HG03439 (cell line): Measurements from ENCODE around the gene GMNN.
"Not testable (repeated sequence)": the region's sequence is repeated elsewhere in the genome, so short reads cannot be mapped to it uniquely, and the experiment has no call there.

Experiments used
- ATAC-seq: cut with Tn5 transposase; IDR thresholded peaks from one replicate; pipeline ENCODE4 v1.9.1; 2021; ENCODE audit warnings: mild to moderate bottlenecking, moderate library complexity; ENCODE audit not compliant: unreplicated experiment

GMNN gene

DNA sequence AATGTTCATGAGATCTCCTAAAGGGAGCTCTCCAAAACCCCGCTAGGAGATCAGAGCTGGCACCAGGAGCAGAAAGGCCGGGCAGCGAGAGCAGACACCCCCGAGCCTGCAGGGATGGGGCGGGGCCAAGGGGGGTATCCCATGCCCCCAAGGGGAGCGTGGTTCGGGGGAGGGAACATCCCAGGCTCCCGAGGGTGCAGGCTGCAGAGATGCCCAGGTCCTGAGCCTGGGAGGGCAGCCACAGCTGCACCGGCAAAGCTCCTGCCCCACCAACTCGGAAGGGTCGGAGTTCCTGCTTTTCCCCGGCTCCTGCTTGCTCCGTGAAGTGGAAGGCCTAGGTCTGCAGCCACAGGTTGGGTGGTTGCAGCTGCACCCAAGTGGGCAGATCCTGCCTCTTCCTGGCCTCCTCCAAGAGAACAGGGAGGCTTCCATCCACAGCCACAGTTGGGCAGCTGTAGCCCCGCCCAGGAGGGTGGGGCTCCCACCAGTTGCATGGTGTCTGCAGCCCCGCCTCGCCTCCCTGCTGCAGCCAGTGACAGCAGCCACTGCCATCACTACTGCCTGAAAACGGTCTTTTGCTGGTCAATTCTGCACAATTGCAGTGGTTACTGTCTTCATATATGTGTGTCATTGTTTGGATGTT is 13.4 kb upstream of the GMNN start:
- no peak for ATAC-seq

DNA sequence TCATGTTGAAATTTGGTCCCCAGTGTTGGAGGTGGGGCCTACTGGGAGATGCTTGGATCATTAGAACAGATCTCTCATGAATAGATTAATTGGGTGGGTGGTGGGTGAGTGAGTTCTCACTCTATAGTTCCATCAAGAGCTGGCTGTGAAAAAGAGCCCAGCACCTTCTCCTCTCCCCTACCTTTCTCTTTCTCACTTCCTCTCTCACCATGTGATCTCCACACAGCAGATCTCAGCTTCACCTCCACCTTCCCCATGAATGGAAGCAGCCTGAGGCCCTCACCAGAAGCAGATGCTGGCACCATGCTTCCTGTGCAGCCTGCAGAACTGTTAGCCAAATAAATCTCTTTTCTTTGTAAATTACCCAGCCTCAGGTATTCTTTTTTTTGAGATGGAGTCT is 12.9 kb upstream of the GMNN start:
- ATAC-seq: no peak

- no peak for ATAC-seq
These were observed 11.2 kb upstream of the GMNN start for GRCh38 chr6:24763578-24763977.

- ATAC-seq: not testable (repeated sequence)
These were observed 9.6 kb upstream of the GMNN start for GRCh38 chr6:24764833-24765828.

DNA sequence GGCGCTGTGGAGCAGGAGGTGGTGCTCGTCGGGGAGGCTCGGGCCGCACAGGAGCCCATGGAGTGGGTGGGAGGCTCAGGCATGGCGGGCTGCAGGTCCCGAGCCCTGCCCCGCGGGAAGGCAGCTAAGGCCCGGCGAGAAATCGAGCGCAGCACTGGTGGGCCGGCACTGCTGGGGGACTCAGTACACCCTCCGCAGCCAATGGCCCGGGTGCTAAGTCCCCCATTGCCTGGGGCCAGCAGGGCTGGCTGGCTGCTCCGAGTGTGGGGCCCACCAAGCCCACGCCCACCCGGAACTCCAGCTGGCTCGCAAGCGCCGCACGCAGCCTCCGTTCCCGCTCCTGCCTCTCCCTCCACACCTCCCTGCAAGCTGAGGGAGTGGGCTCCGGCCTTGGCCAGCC is 8.8 kb upstream of the GMNN start:
- not testable (repeated sequence) for ATAC-seq

DNA sequence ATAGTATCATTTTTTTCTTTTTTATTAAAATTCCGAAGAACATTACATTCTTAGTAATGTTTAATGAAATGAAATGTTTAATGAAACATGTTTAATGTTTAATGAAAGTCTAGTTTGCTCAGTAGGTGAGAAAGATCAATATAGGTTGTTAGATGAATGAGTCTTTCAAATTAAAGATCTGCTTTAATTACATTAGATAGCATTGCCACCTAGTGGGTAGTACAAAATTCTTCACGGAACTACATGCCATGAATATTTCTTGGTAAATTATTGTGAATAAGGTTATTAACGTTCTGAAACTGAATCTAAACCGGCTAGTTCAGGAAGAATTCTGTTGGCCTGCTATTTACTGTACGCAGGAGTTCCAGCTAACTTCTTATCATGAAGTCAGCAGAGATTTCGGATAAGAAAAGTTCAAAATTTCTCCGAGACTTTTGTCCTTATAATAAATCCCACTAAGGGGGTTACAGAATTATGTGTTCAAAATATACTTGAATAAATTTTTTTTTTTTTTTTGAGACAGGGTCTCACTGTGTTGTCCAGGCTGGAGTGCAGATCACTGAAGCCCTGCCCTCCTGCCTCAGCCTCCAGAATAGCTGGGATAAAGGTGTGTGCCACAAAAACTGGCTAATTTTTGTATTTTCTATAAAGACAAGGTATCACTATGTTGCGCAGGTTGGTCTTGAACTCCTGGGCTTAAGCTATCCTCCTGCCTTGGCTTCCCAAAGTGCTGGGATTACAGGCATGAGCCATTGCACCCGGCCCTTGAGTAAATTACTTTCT is 7.9 kb upstream of the GMNN start:
- ATAC-seq: no peak

DNA sequence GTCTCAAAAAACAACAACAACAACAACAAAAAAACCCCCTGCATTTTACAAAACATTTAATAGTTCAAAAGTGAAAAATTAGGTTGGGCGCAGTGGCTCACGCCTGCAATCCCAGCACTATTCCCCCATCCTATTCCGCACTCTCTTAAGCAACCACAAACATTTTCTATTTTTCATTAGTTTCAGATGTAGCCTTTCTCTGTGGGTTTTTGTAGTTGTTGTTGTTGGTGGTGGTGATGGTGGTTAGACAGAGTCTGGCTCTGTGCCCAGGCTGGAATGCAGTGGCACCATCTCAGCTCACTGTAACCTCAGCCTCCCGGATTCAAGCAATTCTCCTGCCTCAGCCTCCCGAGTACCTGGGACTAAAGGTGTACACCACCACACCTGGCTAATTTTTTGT is 6.4 kb upstream of the GMNN start:
- no peak for ATAC-seq

GRCh38 chr6:24775520-24776058 is 852 bp downstream of the GMNN start:
- ATAC-seq: peak; percentile 6

DNA sequence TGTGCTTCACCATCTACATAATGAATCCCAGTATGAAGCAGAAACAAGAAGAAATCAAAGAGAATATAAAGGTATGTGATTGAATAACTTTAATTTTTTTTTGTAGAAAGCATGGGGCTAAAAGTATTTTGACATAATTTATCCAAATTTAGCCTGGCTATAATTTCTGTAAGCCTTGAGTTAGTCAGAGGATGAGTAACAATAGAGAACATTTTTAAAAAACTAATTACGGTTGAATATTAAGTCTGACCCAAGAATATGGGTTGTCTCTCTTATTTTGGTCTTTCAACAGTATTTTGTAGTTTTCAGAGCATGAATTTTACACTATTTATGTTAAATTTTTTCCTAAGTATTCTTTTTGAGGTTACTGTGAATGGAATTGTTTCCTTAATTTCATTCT is 2.5 kb downstream of the GMNN start:
- ATAC-seq: no peak

GRCh38 chr6:24778121-24778520 is 3.4 kb downstream of the GMNN start:
- ATAC-seq: no peak

DNA sequence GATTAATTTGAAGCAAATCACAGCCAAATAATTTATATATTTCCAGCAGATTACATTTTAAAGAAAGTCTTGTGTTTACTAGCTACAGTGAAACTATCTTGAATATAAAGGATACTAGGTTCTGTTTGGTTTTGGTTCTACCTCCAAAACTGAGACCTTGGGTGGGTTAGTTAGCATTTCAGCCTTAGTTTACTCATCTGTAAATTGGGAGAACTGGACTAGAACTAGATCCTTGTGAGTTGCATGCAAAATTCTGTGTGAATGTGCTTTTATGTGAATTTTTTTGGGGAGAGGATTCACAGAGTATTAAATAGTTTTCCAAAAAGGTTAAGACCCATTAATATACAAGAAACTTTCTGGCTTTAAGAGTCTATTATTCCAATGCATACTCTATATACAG is 4.1 kb downstream of the GMNN start:
- no peak for ATAC-seq

- ATAC-seq: no peak
These were observed 4.8 kb downstream of the GMNN start for GRCh38 chr6:24779416-24780016.

DNA sequence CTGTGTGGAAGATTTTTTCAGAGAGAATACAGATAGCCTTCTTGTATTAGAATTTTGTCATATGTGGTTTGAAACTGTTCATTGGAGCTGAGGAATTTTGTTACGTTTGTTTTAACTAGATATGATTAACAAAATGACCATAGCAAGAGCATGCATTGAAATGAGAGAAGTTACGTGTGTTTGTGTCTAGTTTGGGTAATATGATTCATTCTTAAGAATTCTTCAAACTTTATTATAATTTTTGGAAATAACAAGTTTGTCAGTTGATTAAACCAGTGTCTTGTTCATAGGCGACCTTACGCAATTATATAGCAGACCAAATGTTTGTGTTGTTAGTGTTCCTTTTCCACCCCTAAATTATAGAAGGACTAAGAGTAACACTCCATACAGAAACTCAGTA is 5.5 kb downstream of the GMNN start:
- ATAC-seq: no peak

DNA sequence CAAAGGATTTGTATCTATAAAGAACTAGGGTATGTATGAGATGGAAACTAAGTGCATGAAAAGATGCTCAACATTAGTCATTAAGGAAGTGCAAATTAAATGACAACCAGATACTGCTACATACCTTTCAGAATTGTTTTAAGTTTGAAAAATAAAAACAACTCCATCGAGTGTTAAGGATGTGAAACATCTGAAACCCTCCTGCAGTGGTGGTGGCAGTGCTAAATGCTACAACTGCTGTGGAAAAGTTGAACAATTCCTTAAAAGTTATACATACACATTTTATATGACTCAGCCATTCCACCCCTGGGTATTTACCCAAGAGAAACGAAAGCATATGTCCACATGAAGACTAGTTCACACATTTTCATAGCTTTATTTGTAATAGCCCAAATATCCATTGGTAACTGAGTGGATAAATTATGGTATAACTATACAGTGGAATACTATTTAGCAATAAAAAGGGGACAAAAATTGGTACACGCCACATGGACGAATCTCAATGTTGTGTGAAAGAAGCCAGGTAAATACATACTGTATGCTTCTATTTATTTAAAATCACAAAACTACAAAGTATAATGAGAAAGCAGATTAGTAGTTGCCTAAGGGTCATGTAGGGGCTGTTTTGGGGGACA is 13.4 kb downstream of the GMNN start:
- ATAC-seq: no peak

DNA sequence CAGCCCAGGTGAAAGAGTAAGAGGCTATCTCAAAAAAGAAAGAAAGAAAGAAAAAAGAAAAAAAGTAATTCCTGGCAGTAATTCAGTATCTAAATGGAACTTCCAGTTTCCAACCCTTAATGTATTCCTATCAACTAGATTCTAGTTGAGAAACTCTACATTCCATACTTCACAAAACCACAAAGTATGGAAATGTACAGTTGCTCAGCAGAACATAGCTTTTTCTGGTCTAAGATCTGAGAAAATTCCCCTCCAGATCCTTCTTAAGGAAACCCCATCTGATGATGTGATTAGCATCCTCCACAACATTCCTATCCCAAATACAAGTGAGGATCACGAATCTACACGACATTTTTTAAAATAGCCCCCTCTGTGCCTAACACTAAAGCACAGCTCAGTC is 20.4 kb downstream of the GMNN start:
- no peak for ATAC-seq

DNA sequence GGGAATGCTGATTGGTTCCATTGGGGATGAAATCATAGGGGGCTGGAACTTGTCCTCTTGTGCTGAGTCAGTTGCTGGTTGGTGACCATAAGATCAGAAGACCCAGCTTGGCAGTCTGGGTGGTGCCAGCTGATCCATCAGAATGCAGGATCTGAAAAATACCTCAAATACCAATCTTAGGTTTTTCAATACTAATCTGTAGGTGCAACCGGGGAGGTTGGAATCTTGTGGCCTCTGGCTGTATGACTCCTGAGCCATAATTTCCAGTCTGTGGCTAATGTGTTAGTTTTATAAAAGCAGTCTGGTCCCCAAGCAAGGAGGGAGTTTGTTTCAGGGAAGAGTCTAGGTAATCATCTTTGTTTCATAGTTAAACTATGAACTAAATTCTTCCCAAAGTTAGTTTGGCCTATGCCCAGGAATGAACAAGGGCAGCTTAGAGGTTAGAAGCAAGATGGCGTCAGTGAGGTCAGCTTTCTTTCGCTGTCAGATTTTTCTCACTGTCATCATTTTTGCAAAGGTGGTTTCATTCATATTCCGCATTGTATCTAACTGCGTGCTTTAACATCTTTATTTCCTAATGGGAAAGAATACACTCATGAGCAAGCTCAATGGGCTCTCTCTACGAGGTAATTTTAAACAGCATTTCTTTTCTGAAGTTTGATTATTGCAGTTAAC is 22.0 kb downstream of the GMNN start:
- no peak for ATAC-seq

DNA sequence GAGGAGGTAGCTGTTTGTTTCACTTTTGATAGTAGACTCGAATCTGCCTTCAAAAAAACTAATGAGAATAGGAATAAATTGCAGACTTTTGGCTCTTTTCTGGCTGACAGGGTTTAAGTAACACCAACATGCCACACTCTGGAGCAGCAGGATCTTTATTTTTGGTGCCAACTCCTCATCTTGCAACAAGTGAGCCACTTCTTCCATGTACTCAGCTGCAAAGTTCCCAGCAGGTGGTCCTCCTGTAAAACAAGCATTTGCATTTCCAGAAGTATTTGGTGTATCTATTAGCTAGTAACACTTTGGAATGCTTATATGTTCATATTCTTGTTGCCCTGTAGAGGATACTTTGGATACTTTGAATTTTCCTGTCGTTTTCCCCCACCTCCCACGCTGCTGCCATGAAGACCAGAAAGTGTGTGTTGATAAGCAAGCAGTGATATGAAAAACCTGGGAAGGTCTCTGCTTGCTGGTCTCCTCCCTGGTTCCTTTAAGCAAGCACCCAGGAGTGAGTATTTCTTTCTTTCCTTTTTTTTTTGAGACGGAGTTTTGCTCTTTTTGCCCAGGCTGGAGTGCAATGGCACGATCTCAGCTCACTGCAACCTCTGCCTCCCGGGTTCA is 23.0 kb downstream of the GMNN start:
- no peak for ATAC-seq

GRCh38 chr6:24798740-24799540 is 24.2 kb downstream of the GMNN start, which contains the start of gene ARMH2:
Gene ARMH2 (minus strand): TSS chr6:24798917. CDS start chr6:24798857, 60 bp downstream.
- no peak for ATAC-seq
